A673 (cell line): ENCODE measurements around the gene NUMB. TPM values are rescaled to one million over a fixed set of nuclear protein-coding genes. Genes with fewer than 3 reads are reported as not detected.

ENCODE experiments used
- BruUV-seq: library from RNA; stranded (reverse); fragments of 400-500 nt; replicated peaks from 2 replicates; lab custom pipeline; 2021; lab: Mats Ljungman, UMichigan
- CTCF ChIA-PET: fragments of 300-600 bp; sonication (Branson Sonifier 250); formaldehyde crosslinking; loops from one replicate; lab custom pipeline; 2022; ENCODE audit warnings: antibody characterized with exemption; lab: Charles Lee
- POLR2A ChIA-PET: fragments of 300-600 bp; sonication (Branson Sonifier 250); formaldehyde crosslinking; loops from one replicate; lab custom pipeline; 2022; ENCODE audit warnings: antibody characterized with exemption; ENCODE audit not compliant: low non-redundant PET; lab: Charles Lee
- DNase-seq: peaks from one replicate; pipeline ENCODE4 v3.0.0-alpha.2; 2015; ENCODE audit warnings: low spot score
- H3K27ac ChIP-seq: fragments of 200-600 bp; sonication (generic); 2 replicates; pipeline ENCODE4 v1.5.1; 2016; ENCODE audit warnings: mixed run types, low read depth, mild to moderate bottlenecking, mixed read lengths, antibody characterized with exemption, low read length; ENCODE audit not compliant: poor library complexity, severe bottlenecking
- H3K27me3 ChIP-seq: fragments of 200-600 bp; sonication (generic); replicated peaks from 2 replicates; pipeline ENCODE4 v1.6.1; 2017; ENCODE audit warnings: mixed run types, low read depth, mild to moderate bottlenecking, mixed read lengths, antibody characterized with exemption, low read length; ENCODE audit not compliant: insufficient read depth, poor library complexity
- H3K36me3 ChIP-seq: fragments of 200-600 bp; sonication (generic); 2 replicates; pipeline ENCODE4 v1.6.1; 2016; ENCODE audit warnings: mixed run types, mild to moderate bottlenecking, mixed read lengths, antibody characterized with exemption, low read length; ENCODE audit not compliant: insufficient read depth, poor library complexity, severe bottlenecking
- H3K4me1 ChIP-seq: fragments of 200-600 bp; sonication (generic); 2 replicates; pipeline ENCODE4 v1.6.1; 2017; ENCODE audit warnings: mixed run types, mild to moderate bottlenecking, mixed read lengths, antibody characterized with exemption, low read length; ENCODE audit not compliant: insufficient read depth, poor library complexity, severe bottlenecking
- H3K4me3 ChIP-seq: fragments of 200-600 bp; sonication (generic); 2 replicates; pipeline ENCODE4 v1.5.1; 2016; ENCODE audit warnings: low read depth, mixed run types, mild to moderate bottlenecking, mixed read lengths, low read length; ENCODE audit not compliant: poor library complexity, severe bottlenecking
- H3K9me3 ChIP-seq: fragments of 200-600 bp; sonication (generic); 2 replicates; pipeline ENCODE4 v1.6.1; 2016; ENCODE audit warnings: mixed run types, low read depth, mild to moderate bottlenecking, mixed read lengths, antibody characterized with exemption, low read length; ENCODE audit not compliant: poor library complexity, severe bottlenecking
- EZH2 ChIP-seq: fragments of 200-600 bp; sonication (generic); IDR thresholded peaks from 2 replicates; pipeline ENCODE4 v1.6.1; 2017; ENCODE audit warnings: borderline replicate concordance, low read depth, mild to moderate bottlenecking, mixed read lengths, antibody characterized with exemption, low read length; ENCODE audit not compliant: poor library complexity, severe bottlenecking
- intact Hi-C: fragments of 100-400 bp; cut with micrococcal nuclease; formaldehyde crosslinking; loops from one replicate; pipeline ENCODE4 v1.10.0; 2022; ENCODE audit not compliant: unreplicated experiment
- total RNA-seq: library from RNA; stranded (reverse); gene quantifications from 2 replicates; pipeline ENCODE4 v1.2.3, GENCODE V29; 2021
- TF ChIP-seq, protein P1 (sequence below): fragments of 300-800, 200-600 bp; sonication (generic); conservative IDR thresholded peaks from 2 replicates; pipeline ENCODE4 v1.5.1; 2017; ENCODE audit warnings: low read depth, mild to moderate bottlenecking, antibody characterized with exemption, low read length, moderate library complexity, mixed read lengths

The NUMB gene
- total RNA-seq, 1 experiment from 2014 or later = 46.3 TPM

DNA sequence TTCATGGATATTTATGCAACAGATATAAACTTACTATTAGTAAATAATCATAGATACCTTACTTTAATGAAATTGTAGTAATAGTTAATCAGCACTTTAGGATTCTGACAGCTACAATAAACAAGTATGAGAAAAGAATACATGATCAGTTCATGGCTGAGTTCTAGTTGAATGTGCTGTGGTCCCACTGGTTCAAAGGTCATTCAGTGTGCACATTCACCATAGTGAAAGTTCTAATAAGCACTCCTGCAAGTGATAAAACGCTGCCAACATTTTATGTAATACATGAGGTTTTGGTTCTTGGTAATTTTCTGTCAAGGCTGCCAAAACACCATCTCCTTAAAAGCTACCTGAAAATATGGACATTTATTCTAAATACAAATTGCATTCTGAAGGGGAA is 92.6 kb downstream of the NUMB start:
- intact Hi-C loops = no loop called here
- Histone ChIP-seq H3K36me3 (no peaks in the 10 kb centered on the region), H3K4me3 (no peak overlapping the region), H3K4me1 (peaks cover 4% of the 10 kb centered on the region), H3K9me3 (no peaks in the 10 kb centered on the region), H3K27ac (no peak overlapping the region), H3K27me3 (no peaks in the 10 kb centered on the region)
- CTCF ChIA-PET = no interaction called here
- TF ChIP-seq, protein P1, sequence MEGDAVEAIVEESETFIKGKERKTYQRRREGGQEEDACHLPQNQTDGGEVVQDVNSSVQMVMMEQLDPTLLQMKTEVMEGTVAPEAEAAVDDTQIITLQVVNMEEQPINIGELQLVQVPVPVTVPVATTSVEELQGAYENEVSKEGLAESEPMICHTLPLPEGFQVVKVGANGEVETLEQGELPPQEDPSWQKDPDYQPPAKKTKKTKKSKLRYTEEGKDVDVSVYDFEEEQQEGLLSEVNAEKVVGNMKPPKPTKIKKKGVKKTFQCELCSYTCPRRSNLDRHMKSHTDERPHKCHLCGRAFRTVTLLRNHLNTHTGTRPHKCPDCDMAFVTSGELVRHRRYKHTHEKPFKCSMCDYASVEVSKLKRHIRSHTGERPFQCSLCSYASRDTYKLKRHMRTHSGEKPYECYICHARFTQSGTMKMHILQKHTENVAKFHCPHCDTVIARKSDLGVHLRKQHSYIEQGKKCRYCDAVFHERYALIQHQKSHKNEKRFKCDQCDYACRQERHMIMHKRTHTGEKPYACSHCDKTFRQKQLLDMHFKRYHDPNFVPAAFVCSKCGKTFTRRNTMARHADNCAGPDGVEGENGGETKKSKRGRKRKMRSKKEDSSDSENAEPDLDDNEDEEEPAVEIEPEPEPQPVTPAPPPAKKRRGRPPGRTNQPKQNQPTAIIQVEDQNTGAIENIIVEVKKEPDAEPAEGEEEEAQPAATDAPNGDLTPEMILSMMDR = no peak
- TF ChIP-seq EZH2 = no peak
- BruUV-seq = no TSS peak
- DNase-seq = no peak
- POLR2A ChIA-PET = no interaction called here

DNA sequence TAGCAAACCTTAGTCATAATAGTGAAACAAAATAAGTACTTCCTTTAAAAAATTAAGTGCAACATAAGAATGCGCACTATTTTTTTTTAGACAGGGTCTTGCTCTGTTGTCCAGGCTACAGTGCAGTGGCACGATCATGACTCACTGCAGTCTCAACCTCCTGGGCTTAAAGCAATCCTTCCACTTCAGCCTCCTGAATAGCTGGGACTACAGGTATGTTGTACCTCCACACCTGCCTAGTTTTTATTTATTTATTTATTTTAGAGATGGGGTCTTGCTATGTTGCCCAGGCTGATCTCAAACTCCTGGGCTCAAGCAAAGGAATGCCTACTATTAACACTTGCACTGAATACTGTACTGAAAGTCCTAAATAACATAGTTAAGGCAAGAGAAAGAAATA is 93.8 kb downstream of the NUMB start:
- Histone ChIP-seq H3K36me3 (no peaks in the 10 kb centered on the region), H3K4me1 (no peaks in the 10 kb centered on the region), H3K27me3 (no peaks in the 10 kb centered on the region), H3K4me3 (no peak overlapping the region), H3K9me3 (no peaks in the 10 kb centered on the region), H3K27ac (no peak overlapping the region)
- POLR2A ChIA-PET = no interaction called here
- DNase-seq = no peak
- no TSS peak for BruUV-seq
- TF ChIP-seq, protein P1 = no peak
- no peak for TF ChIP-seq EZH2
- intact Hi-C loops = no loop called here
- CTCF ChIA-PET = no interaction called here

DNA sequence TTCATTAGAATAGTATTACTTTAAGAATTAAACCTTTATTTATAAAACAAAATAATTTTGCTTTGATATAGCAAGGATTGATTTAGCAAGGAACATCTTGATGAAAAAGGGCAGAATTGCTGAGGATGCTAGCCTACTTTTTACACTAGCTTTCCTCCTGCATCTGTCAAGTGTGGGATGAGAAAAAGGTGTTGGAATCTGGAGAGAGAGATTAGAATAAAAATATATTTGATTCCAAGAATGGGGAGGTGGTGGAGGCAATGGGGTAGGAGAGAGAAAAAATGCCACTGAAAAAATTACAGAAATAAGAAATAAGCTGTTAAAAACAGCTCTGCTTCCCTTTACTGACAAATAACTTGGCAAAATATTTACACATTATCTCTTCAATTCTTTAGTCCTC is 98.9 kb downstream of the NUMB start:
- no peak for DNase-seq
- Histone ChIP-seq H3K4me3 (no peak overlapping the region), H3K27ac (no peak overlapping the region), H3K4me1 (no peaks in the 10 kb centered on the region), H3K27me3 (no peaks in the 10 kb centered on the region), H3K36me3 (no peaks in the 10 kb centered on the region), H3K9me3 (no peaks in the 10 kb centered on the region)
- BruUV-seq = no TSS peak
- TF ChIP-seq, protein P1 = no peak
- TF ChIP-seq EZH2 = no peak
- POLR2A ChIA-PET = no interaction called here
- intact Hi-C loops = no loop called here
- CTCF ChIA-PET = interaction anchor here (0.6 kb wide), 1 partner anchor 64 kb away, joined by 4 read pairs; no protein-coding TSS in a partner anchor
